BJ (cell line): ENCODE results near the gene MAST2. TPM values are rescaled to one million over a fixed set of nuclear protein-coding genes. Genes with fewer than 3 reads are reported as not detected.

ENCODE experiments used
- CTCF ChIA-PET: fragments of 350-600 bp; formaldehyde crosslinking; extraction: SDS; loops from one replicate; lab custom pipeline; 2021; ENCODE audit warnings: antibody characterized with exemption, inconsistent platforms; lab: Yijun Ruan, JAX
- POLR2A ChIA-PET: fragments of 300-600 bp; sonication (Branson Sonifier 250); formaldehyde crosslinking; extraction: SDS; loops from one replicate; lab custom pipeline; 2021; ENCODE audit warnings: antibody characterized with exemption; lab: Charles Lee
- DNase-seq: peaks from one replicate; pipeline ENCODE4 v3.0.0-alpha.2; 2011; ENCODE audit warnings: low read depth
- H3K27me3 ChIP-seq: 2 replicates; pipeline ENCODE4 v1.6.0; 2011; ENCODE audit warnings: low read length; ENCODE audit not compliant: control insufficient read depth, insufficient read depth
- H3K36me3 ChIP-seq: 2 replicates; pipeline ENCODE4 v1.5.1; 2011; ENCODE audit warnings: low read length; ENCODE audit not compliant: control insufficient read depth, insufficient read depth
- H3K4me3 ChIP-seq: 2 replicates; pipeline ENCODE4 v1.5.1; 2011; ENCODE audit warnings: low read depth, mild to moderate bottlenecking, control low read depth, low read length
- CTCF ChIP-seq: IDR thresholded peaks from 2 replicates; pipeline ENCODE4 v1.5.1; 2011; ENCODE audit warnings: low read depth, mild to moderate bottlenecking, control low read depth, inconsistent platforms, low read length, moderate library complexity; ENCODE audit not compliant: insufficient read depth
- polyA plus RNA-seq: library from polyadenylated mRNA; depleted of rRNA; stranded (reverse); fragments of >200 nt; gene quantifications from 2 replicates; pipeline ENCODE4 v1.2.3, GENCODE V29; 2011

Gene MAST2
- polyA plus RNA-seq, 1 experiment, result 47.2 TPM

DNA sequence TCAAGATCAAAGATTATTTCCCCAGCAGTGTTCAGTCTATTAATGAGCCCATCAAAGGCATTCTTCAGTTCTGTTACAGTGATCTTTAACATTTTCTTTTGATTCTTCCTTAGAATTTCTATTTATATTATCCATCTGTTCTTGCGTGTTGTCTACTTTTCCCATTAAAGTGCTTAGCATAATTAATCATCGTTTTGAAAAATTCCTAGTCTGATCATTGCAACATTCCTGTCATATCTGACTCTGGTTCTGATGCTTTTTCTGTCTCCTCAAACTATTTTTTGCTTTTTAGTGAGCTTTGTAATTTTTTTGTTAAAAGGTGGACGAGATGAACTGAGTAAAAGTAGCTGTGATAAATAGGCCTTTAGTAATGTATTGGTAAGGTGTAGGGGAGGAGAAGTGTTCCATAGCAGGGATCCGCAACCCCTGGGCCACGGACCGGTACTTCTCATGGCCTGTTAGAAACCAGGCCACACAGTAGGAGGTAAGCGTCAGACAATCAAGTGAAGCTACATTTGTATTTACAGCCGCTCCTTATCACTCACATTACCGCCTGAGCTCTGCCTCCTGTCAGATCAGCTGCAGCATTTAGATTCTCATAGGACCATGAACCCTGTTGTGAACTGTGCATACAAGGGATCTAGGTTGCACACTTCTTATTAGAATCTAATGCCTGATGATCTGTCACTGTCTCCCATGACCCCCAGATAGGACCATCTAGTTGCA, 165.7 kb downstream of the MAST2 start:
- TF ChIP-seq CTCF, result no peak
- DNase-seq, result no peak
- Histone ChIP-seq H3K4me3 (no peak overlapping the region), H3K27me3 (no peaks in the 10 kb centered on the region), H3K36me3 (no peaks in the 10 kb centered on the region; the same call in 1 of the 2 replicates)
- ChIA-PET CTCF (interaction anchor here (0.6 to 0.9 kb wide), 2 partner anchors 11 to 198 kb away, joined by 3 to 4 read pairs; no protein-coding TSS in a partner anchor), POLR2A (no interaction called here)

DNA sequence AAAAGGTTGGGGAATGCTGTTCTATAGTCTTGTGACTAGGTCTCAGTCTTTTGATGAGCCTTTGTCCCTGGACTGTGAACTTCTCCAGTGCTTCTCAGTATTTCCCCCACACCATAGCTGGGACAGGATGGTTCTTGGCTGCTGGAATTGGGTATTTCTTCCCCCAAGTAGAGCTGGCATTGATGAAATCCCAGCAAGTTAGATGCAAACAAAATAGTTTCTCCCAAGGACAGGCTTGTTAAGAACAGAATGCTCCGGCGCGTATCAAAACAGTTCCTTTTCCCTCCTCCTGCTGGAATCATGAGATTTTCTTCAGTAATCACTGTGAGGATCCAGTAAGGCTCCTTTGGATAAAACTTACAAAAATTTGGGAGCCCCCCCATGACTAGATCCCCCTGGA, 166.5 kb downstream of the MAST2 start:
- H3K36me3 ChIP-seq, result no peaks in the 10 kb centered on the region; the same call in 1 of the 2 replicates
- POLR2A ChIA-PET, result no interaction called here
- no peak for DNase-seq
- no peak overlapping the region for H3K4me3 ChIP-seq
- CTCF ChIA-PET, result no interaction called here
- H3K27me3 ChIP-seq, result no peaks in the 10 kb centered on the region
- no peak for TF ChIP-seq CTCF

DNA sequence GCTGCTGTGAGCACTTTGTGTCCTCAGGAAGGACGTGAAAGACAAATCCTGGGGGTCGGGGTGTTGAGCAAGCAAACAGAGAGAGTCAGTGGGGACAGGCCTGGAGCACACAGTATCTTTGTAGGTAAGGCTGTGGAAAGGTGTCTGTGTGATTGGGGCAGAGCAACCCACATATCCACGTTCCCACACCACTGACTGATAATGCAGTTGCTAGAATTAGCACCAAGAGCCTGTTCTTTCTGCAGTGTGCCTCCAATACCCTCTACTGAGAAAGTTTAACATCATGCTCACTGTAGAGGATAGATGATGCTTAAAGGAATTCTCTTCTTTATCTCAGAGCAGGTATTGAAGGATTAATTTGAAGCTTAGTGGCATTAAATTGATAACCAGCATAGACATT, 167.9 kb downstream of the MAST2 start:
- CTCF ChIA-PET, result interaction anchor here (1.8 to 2.0 kb wide), 2 partner anchors 11 to 13 kb away, joined by 4 to 5 read pairs; no protein-coding TSS in a partner anchor
- Histone ChIP-seq H3K4me3 (no peak overlapping the region), H3K27me3 (no peaks in the 10 kb centered on the region), H3K36me3 (no peaks in the 10 kb centered on the region; the same call in 1 of the 2 replicates)
- POLR2A ChIA-PET, result no interaction called here
- TF ChIP-seq CTCF, result no peak
- DNase-seq, result no peak

DNA sequence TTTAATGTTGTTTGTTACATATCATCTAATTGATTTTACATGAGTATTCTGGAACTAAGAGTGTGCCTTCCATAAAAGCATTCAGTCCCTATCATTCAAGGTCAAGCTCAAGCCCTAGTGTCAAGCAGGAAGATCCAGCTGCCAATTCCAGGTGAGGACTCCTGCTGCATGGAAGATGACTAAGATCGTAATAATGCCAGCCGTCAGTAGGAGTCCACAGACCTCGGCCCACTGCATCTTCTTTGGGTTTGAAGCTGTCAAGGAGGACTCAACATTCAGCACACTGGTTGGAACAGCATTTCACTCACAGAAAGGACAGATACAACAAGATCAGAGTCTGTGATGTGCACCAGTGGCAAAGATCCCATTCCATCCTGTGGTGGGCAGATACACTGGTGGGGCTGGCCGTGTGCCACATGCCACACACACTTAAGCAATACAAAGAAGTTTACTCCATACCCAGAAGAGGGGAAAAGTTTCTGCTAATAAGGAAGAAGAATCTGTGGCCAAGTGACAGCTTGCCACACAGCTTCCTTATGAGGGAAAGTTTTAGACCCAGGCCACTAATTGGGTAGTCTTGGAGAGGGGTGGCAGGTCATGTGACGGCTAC, 168.6 kb downstream of the MAST2 start:
- no peak for TF ChIP-seq CTCF
- CTCF ChIA-PET, result interaction anchor here (0.9 to 2.0 kb wide), 3 partner anchors 10 to 33 kb away, joined by 3 to 5 read pairs (median 4); no protein-coding TSS in a partner anchor
- Histone ChIP-seq H3K4me3 (no peak overlapping the region), H3K36me3 (no peaks in the 10 kb centered on the region; the same call in 1 of the 2 replicates), H3K27me3 (no peaks in the 10 kb centered on the region)
- no peak for DNase-seq
- POLR2A ChIA-PET, result no interaction called here

DNA sequence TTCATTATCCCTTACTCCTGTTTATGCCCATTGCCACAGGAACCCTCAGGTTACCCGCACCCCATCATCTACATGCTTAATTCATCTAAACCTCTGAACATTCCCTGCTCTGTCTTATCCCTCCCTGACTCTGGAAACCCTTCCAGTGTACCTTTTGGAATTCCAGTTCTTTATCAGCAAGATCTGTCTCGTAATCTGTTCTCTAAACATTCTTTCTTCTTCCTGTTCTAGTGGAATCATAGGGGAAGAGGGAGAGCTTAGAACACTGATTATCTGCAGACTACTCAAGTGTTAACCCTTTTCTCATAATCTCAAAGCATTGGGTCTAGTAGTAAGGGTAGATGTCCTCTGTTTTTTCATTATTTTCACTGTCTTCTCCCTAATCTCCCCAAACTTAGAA, 169.2 kb downstream of the MAST2 start:
- no peak for DNase-seq
- no peak for TF ChIP-seq CTCF
- ChIA-PET POLR2A (no interaction called here), CTCF (interaction anchor here (0.9 to 2.0 kb wide), 2 partner anchors 10 to 34 kb away, joined by 3 to 5 read pairs; no protein-coding TSS in a partner anchor)
- H3K4me3 ChIP-seq, result no peak overlapping the region
- no peaks in the 10 kb centered on the region; the same call in 1 of the 2 replicates for H3K36me3 ChIP-seq
- no peaks in the 10 kb centered on the region for H3K27me3 ChIP-seq
